HuH-7.5 (cell line): Measurements from ENCODE around the gene MINDY4.

Experiments
- DNase-seq: peaks from one replicate; pipeline ENCODE4 v3.0.0; 2011; ENCODE audit warnings: low spot score

Gene MINDY4

GRCh38 chr7:30916767-30917166, 145.6 kb downstream of the MINDY4 start:
- DNase-seq, result no peak

DNA sequence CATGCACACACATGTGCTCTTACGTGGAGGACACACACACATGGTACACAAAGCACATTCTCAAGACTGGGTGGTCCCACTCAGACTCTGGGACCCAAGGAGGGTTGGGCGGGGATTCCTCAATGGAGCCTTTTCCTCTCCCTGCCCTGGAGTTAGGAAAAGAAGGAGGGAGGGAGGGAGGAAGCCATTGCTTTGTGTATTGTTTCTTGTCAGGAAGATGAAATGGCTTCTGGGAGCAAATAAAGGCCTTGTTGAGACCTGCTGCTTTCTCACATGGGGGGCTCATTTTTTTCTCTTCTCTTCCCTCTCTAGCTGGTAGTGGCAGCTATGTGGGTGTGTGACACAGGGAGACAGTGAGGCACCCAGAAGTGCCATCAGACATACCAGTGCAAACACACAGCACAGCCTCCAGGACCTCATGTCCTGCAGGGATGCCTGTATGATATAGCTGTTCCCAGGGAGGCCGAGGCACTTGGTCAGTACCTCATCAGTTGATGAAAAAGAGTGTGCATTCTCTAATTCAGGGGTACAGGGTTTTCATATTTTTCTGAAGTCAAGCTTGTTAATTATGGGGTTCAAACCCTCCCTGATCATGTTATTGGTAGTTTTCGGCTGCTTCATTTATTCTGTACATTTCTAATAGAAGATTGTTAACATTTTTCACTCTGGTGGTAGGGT, 146.1 kb downstream of the MINDY4 start:
- no peak for DNase-seq

- DNase-seq, result no peak
Measured at GRCh38 chr7:30918676-30919075, 147.5 kb downstream of the MINDY4 start.

- DNase-seq, result no peak
Measured at GRCh38 chr7:30920021-30920583, 148.9 kb downstream of the MINDY4 start.

- DNase-seq, result no peak
Measured at GRCh38 chr7:30920584-30921539, 149.6 kb downstream of the MINDY4 start.

DNA sequence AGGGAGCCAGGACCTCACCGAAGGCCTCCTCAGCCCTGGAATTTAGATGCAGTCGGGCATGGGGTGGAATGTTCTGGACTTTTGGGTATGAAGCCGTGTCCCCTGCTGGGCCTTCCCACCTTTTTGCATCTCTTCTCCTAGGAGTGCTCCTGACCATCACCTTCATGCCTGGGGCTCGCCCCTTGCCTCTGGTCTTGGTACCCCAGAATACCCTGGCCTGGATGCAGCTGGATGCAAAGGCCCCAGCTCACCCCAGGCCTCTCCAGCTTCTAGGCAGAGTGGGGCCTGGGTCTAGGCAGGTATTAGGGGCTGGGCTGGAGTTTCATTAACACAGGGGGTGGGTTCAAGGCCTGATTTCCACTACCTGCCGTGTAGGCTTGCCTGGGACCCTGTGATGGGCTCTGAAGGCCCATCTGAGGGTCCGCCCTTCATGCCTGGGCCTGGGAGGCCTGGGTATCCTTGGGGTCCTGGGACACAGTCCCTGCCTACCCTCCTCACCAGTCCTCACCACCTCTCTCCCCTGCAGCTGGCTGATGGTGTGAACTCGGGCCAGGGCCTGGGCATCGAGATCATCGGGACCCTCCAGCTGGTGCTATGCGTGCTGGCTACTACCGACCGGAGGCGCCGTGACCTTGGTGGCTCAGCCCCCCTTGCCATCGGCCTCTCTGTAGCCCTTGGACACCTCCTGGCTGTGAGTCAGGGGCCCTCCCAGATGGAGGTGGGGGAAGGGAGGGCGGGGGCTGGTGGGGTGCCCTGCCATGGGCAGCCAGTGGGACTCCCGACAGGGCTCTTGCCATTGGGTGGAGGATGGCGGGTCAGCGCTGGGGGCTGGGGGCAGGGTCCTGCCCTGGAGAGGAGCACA, 150.6 kb downstream of the MINDY4 start:
- no peak for DNase-seq

DNA sequence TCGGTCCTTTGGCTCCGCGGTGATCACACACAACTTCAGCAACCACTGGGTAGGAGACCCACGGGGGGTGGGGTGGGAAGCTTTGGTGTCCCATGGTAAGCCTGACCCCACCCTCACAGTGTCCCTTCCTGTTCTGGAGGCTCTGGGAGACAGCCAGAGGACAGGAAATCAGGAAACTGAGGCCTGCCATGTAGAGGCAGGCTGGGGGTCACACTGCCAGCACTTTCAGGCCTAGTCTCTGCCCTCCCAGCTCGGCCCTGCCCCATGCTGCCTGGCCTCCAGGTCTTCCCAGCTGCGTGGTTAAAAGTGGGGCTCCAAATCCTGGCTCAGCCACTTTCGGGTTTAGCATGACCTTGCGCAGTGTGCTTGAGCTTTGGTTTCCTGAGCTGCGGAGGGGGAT, 151.4 kb downstream of the MINDY4 start:
- DNase-seq, result no peak

GRCh38 chr7:30923009-30923773, 152.0 kb downstream of the MINDY4 start:
- DNase-seq, result no peak

DNA sequence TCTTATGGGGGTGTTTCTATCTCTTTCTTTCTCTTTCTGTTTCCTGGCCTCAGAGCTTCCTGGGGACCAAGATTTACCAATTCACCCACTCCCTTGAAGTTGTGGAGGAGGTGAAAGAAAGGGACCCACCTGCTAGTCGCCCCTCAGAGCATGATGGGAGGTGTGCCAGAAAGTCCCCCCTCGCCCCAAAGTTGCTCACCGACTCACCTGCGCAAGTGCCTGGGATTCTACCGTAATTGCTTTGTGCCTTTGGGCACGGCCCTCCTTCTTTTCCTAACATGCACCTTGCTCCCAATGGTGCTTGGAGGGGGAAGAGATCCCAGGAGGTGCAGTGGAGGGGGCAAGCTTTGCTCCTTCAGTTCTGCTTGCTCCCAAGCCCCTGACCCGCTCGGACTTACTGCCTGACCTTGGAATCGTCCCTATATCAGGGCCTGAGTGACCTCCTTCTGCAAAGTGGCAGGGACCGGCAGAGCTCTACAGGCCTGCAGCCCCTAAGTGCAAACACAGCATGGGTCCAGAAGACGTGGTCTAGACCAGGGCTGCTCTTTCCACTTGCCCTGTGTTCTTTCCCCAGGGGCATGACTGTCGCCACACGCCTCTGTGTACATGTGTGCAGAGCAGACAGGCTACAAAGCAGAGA, 152.7 kb downstream of the MINDY4 start:
- no peak for DNase-seq

- DNase-seq, result peak; percentile 3
Measured at GRCh38 chr7:30924624-30925023, 153.4 kb downstream of the MINDY4 start.

- peak; percentile 2 for DNase-seq
Measured at GRCh38 chr7:30925117-30925516, 153.9 kb downstream of the MINDY4 start.

GRCh38 chr7:30925913-30926312, 154.7 kb downstream of the MINDY4 start:
- DNase-seq, result peak; percentile 5

GRCh38 chr7:30926313-30926712, 155.1 kb downstream of the MINDY4 start:
- DNase-seq, result no peak

- DNase-seq, result peak; percentile 3
Measured at GRCh38 chr7:30927040-30927439, 155.8 kb downstream of the MINDY4 start.

- peak; percentile 3 for DNase-seq
Measured at GRCh38 chr7:30927559-30927958, 156.3 kb downstream of the MINDY4 start.

- peak; percentile 3 for DNase-seq
Measured at GRCh38 chr7:30928254-30928872, 157.1 kb downstream of the MINDY4 start.

GRCh38 chr7:30929686-30930085, 158.5 kb downstream of the MINDY4 start:
- DNase-seq, result no peak

DNA sequence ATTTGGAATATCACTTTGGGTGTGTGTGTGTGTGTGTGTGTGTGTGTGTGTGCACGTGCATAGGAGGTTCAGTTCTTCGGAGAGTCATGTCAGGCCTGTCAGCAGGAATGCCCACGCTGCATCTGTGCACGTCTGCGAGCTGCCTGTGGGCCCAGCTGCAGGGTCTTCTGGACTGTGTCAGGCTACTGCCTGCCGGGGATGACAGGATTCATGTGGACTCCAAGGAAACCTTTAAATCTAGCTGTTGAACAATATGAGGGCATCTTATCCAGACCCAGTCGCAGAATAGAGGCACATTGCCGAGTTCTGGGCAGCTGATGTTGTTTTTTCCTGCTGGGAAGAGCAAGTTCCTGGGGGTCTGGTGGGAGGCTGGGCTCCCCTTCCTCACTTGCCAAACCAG, 159.4 kb downstream of the MINDY4 start:
- no peak for DNase-seq

DNA sequence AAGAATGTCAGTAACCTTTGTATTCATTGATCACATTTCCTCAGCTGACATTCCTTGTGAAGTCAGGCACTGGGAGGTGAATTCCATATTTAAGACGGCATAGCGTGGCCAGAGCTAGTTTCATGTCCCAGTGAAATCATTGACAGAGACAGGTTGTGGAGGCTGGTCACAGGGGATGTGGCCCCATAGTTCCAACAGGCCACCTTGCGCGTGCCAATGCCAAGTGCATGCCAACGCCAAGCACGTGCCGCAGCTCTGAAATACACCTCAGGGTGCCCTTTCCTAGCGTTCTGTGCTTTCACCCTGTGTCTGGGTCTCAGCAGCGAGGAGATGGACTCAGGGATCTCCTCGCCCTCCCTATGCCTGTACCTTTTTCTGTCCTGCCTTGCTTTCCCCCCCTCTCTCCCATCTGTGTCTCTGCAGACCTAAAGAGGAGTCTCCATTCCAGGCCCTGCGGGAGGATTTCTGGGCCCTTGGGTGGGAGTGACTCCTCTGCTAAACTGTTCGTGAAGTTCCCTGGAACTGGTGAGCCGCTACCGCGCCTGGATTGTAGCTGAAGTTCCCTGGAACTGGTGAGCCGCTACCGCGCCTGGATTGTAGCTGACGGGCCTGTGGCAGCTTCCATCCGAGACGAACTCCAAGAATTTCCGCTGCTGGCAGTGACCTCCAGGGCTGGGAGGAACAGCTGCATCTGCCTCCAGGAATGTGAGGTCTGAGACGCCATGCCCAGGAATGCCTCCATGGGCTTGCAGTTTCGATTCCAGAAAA, 160.1 kb downstream of the MINDY4 start:
- DNase-seq, result no peak
